GM12874 (cell line): ENCODE measurements around the gene UTRN.

Experiments
- CTCF ChIP-seq: IDR thresholded peaks from 2 replicates; pipeline ENCODE4 v1.5.1; 2011; ENCODE audit warnings: low read depth, mild to moderate bottlenecking, control low read depth, low read length, moderate library complexity; ENCODE audit not compliant: insufficient read depth

The UTRN gene

GRCh38 chr6:144284783-144285547, at the start of gene UTRN:
Gene UTRN (plus strand): TSS chr6:144285335. CDS start chr6:144291829, 6,494 bp downstream.
- TF ChIP-seq CTCF, result no peak

- TF ChIP-seq CTCF, result 0 out of 2 replicates have a peak, but pooled peaks have one; percentile 7
These were observed 40.4 kb upstream of the UTRN start for GRCh38 chr6:144244688-144245087.

GRCh38 chr6:144246988-144247387, 38.1 kb upstream of the UTRN start:
- TF ChIP-seq CTCF, result no peak

- TF ChIP-seq CTCF, result no peak
These were observed 37.1 kb upstream of the UTRN start for GRCh38 chr6:144248003-144248402.

GRCh38 chr6:144248476-144249301, 36.4 kb upstream of the UTRN start:
- no peak for TF ChIP-seq CTCF

GRCh38 chr6:144250276-144250675, 34.9 kb upstream of the UTRN start:
- TF ChIP-seq CTCF, result no peak

- TF ChIP-seq CTCF, result no peak
These were observed 32.9 kb upstream of the UTRN start for GRCh38 chr6:144252259-144252658.
